Breast epithelium (tissue), 4 donors: ENCODE results near the gene HECTD4. TPM values are rescaled to one million over a fixed set of nuclear protein-coding genes. Genes with fewer than 3 reads are reported as not detected.

Experiments used
- DNase-seq, 2 donors: peaks; one replicate each; pipeline ENCODE4 v3.0.0-alpha.2; 2019; ENCODE audit warnings: low spot score in 2 of 2
- H3K27ac ChIP-seq, 2 donors: fragments of 200-600 bp; sonication (generic) in 1 of 2; one replicate each; pipeline ENCODE4 v1.5.1; 2016 to 2019; ENCODE audit warnings: mild to moderate bottlenecking in 1 of 2
- H3K27me3 ChIP-seq, 2 donors: fragments of 200-600 bp; sonication (generic) in 1 of 2; one replicate each; pipeline versions ENCODE4 v1.5.1 to v1.6.0; 2017 to 2019; ENCODE audit warnings: control low read depth in 1 of 2, mild to moderate bottlenecking in 1 of 2
- H3K36me3 ChIP-seq: fragments of 200-600 bp; one replicate; pipeline ENCODE4 v1.5.1; 2019
- H3K4me1 ChIP-seq, 2 donors: fragments of 200-600 bp; sonication (generic); one replicate each; pipeline ENCODE4 v1.5.1; 2016 to 2019; ENCODE audit warnings: control low read depth in 1 of 2
- H3K4me3 ChIP-seq, 3 donors: fragments of 200-600 bp; sonication (generic); 1 replicate in 2 of 3; 2 replicates in 1 of 3; pipeline ENCODE4 v1.5.1; 2016 to 2019; ENCODE audit warnings: mild to moderate bottlenecking in 3 of 3, moderate library complexity in 2 of 3
- H3K9me3 ChIP-seq, 2 donors: fragments of 200-600 bp; sonication (generic) in 1 of 2; one replicate each; pipeline ENCODE4 v1.5.1; 2016 to 2019; ENCODE audit warnings: control low read depth in 1 of 2
- CTCF ChIP-seq, 3 donors: fragments of 450-650 bp; IDR thresholded peaks; one replicate each; pipeline ENCODE4 v1.5.1; 2016 to 2017; ENCODE audit warnings: antibody characterized with exemption in 3 of 3, mild to moderate bottlenecking in 3 of 3, moderate library complexity in 3 of 3
- POLR2A ChIP-seq: fragments of 450-650 bp; IDR thresholded peaks from one replicate; pipeline ENCODE4 v1.6.1; 2016; ENCODE audit warnings: antibody characterized with exemption, mild to moderate bottlenecking, moderate library complexity
- POLR2AphosphoS5 ChIP-seq, 3 donors: sonication (generic); formaldehyde crosslinking; IDR thresholded peaks; one replicate each; pipeline ENCODE4 v1.6.1; 2017; ENCODE audit warnings: antibody characterized with exemption in 3 of 3
- intact Hi-C: fragments of 100-400 bp; cut with DNase I; formaldehyde crosslinking; loops from one replicate; pipeline ENCODE4 v1.15.1; 2023; ENCODE audit warnings: low total_unique reads
- total RNA-seq, 3 donors: library from RNA; depleted of rRNA; stranded (reverse); fragments of >200 nt; gene quantifications; one replicate each; pipeline ENCODE4 v1.1.0, GENCODE V29; 2016

The HECTD4 gene
- total RNA-seq, 3 donors from 2014 or later: 37.6 to 57.4 (median 49.5) TPM

- H3K27ac ChIP-seq: no peak overlapping the region
- DNase-seq: no peak
These were observed 138.7 kb downstream of the HECTD4 start for GRCh38 chr12:112243255-112244110.

GRCh38 chr12:112241176-112241575 lies 141.1 kb downstream of the HECTD4 start:
- Histone ChIP-seq H3K9me3 (no peaks in the 10 kb centered on the region), H3K27ac (no peak overlapping the region), H3K27me3 (no peaks in the 10 kb centered on the region), H3K36me3 (peaks cover 17% of the 10 kb centered on the region), H3K4me1 (no peaks in the 10 kb centered on the region), H3K4me3 (no peak overlapping the region)
- TF ChIP-seq POLR2A (no peak), CTCF (IDR thresholded peaks at IDR 0.05) (no peak), POLR2AphosphoS5 (IDR thresholded peaks at IDR 0.05) (no peak)
- no peak for DNase-seq
- intact Hi-C loops: no loop called here

More at GRCh38 chr12:112243255-112244110, 138.7 kb downstream of the HECTD4 start:
- Histone ChIP-seq H3K4me1 (no peaks in the 10 kb centered on the region), H3K9me3 (no peaks in the 10 kb centered on the region), H3K36me3 (peaks cover 17% of the 10 kb centered on the region), H3K27me3 (no peaks in the 10 kb centered on the region), H3K4me3 (no peak overlapping the region)
- no peak for TF ChIP-seq POLR2A
- no peak for TF ChIP-seq CTCF (IDR thresholded peaks at IDR 0.05)
- TF ChIP-seq POLR2AphosphoS5 (IDR thresholded peaks at IDR 0.05): no peak
- intact Hi-C loops: no loop called here

- no peaks in the 10 kb centered on the region for H3K9me3 ChIP-seq
- no peak for DNase-seq
- intact Hi-C loops: no loop called here
- H3K27me3 ChIP-seq: no peaks in the 10 kb centered on the region
- H3K4me1 ChIP-seq: no peaks in the 10 kb centered on the region
- peaks cover 13% of the 10 kb centered on the region for H3K36me3 ChIP-seq
- TF ChIP-seq CTCF (IDR thresholded peaks at IDR 0.05) (no peak), POLR2AphosphoS5 (IDR thresholded peaks at IDR 0.05) (no peak), POLR2A (no peak)
- no peak overlapping the region for H3K4me3 ChIP-seq
- H3K27ac ChIP-seq: no peak overlapping the region
These were observed 142.3 kb downstream of the HECTD4 start for GRCh38 chr12:112239881-112240280.

- no peak overlapping the region for H3K4me3 ChIP-seq
- no peaks in the 10 kb centered on the region for H3K4me1 ChIP-seq
- TF ChIP-seq POLR2AphosphoS5 (IDR thresholded peaks at IDR 0.05) (no peak), POLR2A (no peak), CTCF (IDR thresholded peaks at IDR 0.05) (no peak)
- peaks cover 13% of the 10 kb centered on the region for H3K36me3 ChIP-seq
- no peaks in the 10 kb centered on the region for H3K9me3 ChIP-seq
- no peak overlapping the region for H3K27ac ChIP-seq
- intact Hi-C loops: no loop called here
- no peak for DNase-seq
- H3K27me3 ChIP-seq: no peaks in the 10 kb centered on the region
These were observed 143.2 kb downstream of the HECTD4 start for GRCh38 chr12:112239020-112239419.

GRCh38 chr12:112238441-112238840 lies 143.8 kb downstream of the HECTD4 start:
- TF ChIP-seq POLR2AphosphoS5 (IDR thresholded peaks at IDR 0.05): no peak
- H3K4me1 ChIP-seq: no peaks in the 10 kb centered on the region
- peaks cover 11% of the 10 kb centered on the region for H3K36me3 ChIP-seq
- no peak overlapping the region for H3K27ac ChIP-seq
- no peaks in the 10 kb centered on the region for H3K9me3 ChIP-seq
- intact Hi-C loops: no loop called here
- H3K27me3 ChIP-seq: no peaks in the 10 kb centered on the region
- no peak overlapping the region for H3K4me3 ChIP-seq
- DNase-seq: no peak
